Activated CD4-positive, alpha-beta T cell treated with anti-CD3 and anti-CD28 coated beads, Interleukin-2, Interleukin-6, amounts not matched to agents 100 ng/mL and 50 ng/mL, durations not matched to agents 16 hours and 8 hours (primary cell): ENCODE results near the gene ZFP36L2.
"Not testable (repeated sequence)": the region's sequence is repeated elsewhere in the genome, so short reads cannot be mapped to it uniquely, and the experiment has no call there.

Experiments used
- DNase-seq: peaks from one replicate; pipeline ENCODE4 v3.0.0-alpha.2; 2020

Gene ZFP36L2

GRCh38 chr2:43206602-43207001 is 19.8 kb downstream of the ZFP36L2 start:
- no peak for DNase-seq

GRCh38 chr2:43203373-43203772 is 23.0 kb downstream of the ZFP36L2 start:
- no peak for DNase-seq

- no peak for DNase-seq
These were observed 24.1 kb downstream of the ZFP36L2 start for GRCh38 chr2:43202289-43202688.

DNA sequence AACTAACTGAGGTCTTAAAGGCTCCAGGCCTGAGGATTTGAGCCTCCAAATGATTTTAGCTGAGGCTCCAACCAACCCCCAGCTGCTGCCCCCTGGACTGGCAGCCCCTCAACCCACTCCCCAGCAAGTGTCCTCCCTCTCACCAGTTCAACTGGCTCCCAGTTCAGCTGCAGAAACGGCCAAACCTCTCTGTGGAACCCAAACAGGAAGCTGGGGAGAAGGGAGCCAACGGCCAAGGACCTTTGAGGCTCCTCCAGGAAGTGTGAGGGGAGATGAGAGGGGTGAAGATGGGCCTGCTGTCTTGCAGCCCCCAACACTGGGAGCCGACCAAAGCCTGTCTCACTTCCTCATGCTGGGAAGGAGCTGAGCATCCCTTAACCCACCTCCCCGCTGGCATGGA is 24.9 kb downstream of the ZFP36L2 start:
- no peak for DNase-seq

DNA sequence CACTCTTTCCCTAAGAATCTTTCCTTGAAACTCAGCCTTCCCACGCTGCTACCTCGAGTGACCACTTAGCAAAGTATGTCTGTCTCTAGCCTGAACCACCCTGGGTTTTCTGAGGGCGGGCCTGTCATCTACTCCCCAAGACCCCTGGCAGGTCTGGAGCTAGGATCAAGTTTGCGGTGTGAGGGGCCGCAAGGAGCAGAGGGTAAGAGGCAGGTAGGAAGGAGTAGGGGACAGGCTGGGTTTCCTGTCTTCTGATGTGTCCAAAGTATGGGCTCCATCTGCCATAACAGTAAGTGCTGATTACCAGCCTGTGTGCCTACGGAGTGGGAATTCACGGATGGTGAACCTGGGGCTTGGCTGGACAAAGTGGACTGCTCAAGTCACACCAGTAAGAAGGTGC is 25.4 kb downstream of the ZFP36L2 start:
- no peak for DNase-seq

- no peak for DNase-seq
These were observed 26.6 kb downstream of the ZFP36L2 start for GRCh38 chr2:43199492-43200488.

DNA sequence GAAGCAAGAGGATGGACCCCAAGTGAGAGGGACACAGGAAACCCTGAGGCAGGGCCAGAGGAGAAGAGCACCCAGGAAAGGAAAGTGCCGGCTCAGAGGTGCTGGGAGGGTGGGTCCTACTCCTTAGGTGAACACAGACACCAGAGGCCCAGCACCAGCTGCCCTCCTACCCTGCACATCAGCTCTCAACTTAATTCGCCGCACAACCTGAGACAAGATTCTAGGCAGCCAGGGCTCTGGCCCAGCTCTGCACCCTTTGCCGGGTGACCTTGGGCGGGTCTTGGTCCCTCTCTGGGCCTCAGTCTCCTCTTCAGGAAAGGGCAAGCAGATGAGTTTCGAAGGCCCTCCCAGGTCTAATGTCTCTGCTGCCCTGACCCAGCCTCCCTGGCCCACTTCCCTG is 28.1 kb downstream of the ZFP36L2 start:
- no peak for DNase-seq

DNA sequence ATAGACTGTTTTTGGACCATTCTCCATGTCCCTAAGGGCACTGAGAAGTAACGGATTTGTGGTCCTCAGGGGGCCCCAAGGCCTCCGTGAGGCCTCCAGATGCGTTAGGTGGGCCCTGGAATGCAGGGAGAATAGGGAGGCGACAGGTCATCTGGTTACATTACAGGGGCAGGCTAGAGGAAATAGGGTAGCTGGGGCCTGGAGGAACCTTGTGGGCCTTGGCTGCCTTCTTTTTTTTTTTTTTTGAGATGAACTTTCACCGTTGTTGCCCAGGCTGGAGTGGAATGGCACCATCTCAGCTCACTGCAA is 28.9 kb downstream of the ZFP36L2 start:
- no peak for DNase-seq

GRCh38 chr2:43196768-43197587 is 29.4 kb downstream of the ZFP36L2 start:
- no peak for DNase-seq

DNA sequence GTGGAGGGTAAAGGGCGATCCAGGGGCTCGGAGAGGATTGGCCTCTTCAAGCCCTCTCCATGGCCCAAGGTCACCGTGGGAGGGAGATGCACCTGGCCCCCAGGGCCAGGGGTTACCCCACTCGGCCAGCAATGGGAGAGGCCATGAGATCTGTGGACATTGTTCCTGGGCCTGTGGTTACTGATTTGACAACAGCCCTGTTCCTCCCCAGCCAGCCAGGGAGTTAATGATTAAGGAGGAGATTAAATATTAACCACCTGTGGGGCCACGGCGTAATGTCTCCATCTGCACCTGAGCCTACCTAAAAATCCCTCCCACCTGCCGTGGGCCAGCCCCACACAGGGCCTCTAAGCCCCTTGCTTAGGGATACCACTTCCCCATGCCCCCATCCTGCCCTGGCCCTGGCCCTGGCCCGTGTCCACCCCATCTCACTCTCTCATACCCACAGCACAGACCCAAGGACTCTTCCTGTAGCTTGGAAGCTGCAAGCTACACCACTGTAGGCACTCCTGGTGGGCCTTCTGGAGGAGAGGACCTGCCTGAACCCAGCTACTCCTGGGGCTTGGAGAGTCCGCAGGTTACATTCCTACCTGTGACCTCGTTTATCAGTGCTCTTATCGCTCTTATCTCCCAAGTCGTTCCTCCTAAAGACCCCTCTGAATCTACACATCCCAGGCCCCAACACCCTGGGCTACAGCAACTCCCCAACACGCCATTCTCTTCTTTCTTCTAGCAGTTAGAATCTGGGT is 32.1 kb downstream of the ZFP36L2 start:
- no peak for DNase-seq

GRCh38 chr2:43193652-43194120 is 32.7 kb downstream of the ZFP36L2 start:
- no peak for DNase-seq

DNA sequence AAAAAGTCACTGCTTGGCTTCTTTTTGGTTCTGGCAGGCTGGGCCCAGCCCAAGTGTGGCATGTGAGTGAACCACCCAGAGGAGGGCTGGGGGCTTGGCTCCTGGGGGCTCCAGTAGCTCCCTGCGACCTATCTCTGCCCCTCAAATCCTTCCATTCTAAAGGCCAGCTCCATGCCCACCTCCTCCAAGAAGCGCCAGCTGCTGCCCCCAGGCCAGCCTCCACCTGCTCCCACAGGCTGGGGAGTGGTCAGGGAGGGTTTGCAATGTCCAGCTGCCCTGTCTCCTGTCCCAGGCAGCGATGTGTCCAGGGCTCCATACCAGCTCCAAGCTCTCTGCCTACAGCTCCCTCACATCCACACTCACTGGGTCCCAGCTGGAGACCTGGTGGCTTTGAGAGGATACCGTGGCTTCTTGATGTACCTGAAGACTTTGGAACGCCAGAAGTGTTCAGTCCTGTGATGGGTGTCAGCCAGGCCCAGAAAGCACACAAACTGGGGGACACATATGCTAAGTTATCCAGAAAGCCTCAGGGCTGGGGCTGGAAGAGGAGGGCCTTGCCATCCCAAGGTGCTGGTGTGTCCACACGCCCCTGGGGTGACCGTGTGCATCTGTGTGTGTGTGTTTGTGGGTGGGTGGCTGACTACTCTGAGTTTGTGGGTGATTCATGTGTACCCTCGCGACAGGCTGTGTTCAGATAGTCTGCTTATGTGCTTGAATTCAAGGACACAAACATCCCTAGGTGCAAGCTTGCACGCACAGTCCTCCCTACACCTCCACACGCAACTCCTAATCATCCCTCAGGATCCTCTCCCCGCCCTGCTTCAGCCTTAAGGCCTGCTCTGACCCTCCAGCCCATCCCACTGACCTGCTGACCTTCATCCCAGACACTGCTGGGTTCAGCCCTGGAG is 33.4 kb downstream of the ZFP36L2 start:
- no peak for DNase-seq

GRCh38 chr2:43191947-43192516 is 34.4 kb downstream of the ZFP36L2 start:
- no peak for DNase-seq

DNA sequence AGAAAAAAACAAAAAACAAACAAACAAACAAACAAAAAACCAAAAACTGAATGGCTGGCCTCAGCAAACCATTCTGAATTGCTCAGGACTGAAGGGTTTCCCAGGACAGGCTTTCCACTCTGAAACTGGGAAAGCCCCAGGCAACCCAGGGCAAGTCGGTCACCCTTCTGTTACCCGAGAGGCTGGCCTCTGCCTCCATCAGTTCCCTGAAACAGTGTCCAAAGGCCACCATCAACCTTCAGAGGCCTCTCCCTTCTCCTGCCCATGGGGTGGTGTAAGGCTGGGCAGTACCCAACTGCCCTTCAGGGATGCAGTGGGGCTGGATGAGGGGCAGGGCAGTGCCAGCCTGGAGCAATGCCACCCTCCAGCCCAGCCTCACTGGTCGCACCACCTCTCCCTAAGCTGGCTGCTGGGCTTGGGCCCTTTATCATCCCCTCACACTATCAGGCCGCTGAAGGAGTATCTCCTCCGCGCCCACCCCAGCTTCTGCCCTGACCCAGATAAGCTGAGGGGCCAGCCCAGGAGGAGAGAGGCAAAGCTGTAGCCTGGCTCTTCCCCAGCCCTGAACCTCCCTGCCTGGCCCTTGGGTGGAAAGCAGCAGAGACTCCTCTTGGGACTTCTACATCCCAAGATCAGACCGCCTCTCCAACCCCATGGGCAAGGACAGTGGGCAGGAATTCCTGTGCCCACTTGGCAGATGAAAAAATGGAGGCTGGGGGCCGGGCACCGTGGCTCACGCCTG is 35.9 kb downstream of the ZFP36L2 start:
- no peak for DNase-seq

- DNase-seq: not testable (repeated sequence)
These were observed 36.5 kb downstream of the ZFP36L2 start for GRCh38 chr2:43189861-43190260.

- no peak for DNase-seq
These were observed 37.6 kb downstream of the ZFP36L2 start for GRCh38 chr2:43188561-43189386.

GRCh38 chr2:43186679-43187374 is 39.6 kb downstream of the ZFP36L2 start:
- no peak for DNase-seq

DNA sequence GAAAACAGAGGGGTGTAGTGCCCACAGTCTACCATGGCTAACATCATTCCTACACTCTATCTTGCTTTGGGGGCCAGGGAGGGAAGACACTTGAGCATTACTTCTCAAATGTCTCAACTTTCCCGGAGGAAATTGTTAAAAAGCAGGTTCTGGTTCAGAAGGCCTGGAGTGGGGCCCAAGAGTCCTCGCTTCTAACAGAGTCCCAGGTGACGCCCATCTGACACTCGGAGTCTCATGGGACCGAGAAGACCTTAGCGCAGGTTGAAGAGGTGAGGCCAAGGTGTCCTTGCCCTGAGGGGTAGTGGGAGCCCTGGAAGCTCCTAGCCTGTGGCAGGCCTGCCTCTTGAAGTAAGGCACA is 40.1 kb downstream of the ZFP36L2 start:
- no peak for DNase-seq

DNA sequence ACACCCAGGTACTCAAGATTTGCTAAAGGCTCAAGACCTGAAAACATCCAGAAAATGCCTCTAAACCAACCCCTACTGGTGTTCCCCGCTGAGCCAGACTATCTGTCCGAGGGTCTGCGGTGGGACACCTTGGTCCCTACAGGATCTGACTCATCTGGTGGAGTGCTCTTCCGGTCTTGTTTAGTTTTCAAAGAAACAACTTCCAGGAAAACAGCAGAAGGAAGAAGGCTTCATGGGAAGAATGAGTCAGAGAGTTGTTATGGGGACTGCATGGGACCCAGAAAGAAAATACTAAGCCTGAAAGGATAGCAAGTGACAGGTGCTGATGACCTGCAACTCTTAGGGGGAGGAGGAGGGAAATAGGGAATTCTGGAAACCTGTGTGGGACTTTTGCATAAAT is 41.3 kb downstream of the ZFP36L2 start:
- no peak for DNase-seq
